HG03571 (cell line): ENCODE measurements around the gene COMMD9.

Experiments used
- ATAC-seq: cut with Tn5 transposase; IDR thresholded peaks from one replicate; pipeline ENCODE4 v1.9.1; 2021; ENCODE audit not compliant: unreplicated experiment

COMMD9 gene

DNA sequence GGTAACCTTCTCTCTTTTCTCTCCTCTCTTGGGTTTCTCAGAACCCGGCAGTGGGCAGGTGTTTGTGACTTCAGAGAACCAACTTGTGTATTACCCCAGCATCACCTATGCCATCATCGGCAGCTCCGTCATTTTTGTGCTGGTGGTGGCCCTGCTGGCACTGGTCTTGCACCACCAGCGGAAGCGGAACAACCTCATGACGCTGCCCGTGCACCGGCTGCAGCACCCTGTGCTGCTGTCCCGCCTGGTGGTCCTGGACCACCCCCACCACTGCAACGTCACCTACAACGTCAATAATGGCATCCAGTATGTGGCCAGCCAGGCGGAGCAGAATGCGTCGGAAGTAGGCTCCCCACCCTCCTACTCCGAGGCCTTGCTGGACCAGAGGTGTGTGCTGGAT is 62.2 kb downstream of the COMMD9 start:
- ATAC-seq: no peak

DNA sequence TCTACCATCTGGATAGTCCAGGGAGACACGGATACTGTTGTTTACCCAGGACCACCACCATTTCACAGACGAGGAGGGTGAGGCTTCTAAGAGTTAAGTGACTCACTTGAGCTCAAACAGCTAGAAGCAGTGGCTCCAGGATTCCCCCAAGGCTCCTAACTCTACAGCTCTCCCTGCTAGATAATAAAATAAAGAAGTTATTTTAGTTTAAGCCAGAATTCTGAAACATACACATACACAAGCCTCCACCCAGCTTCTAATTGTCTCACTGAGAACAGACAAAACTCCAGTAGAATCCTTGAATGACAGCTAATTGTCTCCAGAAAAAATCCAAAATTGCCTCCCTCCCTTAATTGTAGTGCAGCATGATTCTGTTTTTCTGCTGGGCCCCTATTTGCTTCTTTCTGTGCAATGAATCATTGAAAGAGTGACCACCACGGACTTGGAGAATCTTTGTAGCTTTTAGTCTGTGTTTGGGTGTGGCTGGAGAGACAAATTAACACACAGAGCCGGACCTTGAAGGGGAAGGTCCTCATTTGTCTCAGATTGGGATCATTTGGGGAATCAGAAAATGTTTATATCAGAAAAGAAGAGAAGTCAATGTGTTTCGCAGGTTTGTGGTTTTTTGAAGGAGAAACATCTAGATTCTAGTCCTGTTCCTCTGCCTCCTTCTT is 64.9 kb downstream of the COMMD9 start:
- no peak for ATAC-seq

DNA sequence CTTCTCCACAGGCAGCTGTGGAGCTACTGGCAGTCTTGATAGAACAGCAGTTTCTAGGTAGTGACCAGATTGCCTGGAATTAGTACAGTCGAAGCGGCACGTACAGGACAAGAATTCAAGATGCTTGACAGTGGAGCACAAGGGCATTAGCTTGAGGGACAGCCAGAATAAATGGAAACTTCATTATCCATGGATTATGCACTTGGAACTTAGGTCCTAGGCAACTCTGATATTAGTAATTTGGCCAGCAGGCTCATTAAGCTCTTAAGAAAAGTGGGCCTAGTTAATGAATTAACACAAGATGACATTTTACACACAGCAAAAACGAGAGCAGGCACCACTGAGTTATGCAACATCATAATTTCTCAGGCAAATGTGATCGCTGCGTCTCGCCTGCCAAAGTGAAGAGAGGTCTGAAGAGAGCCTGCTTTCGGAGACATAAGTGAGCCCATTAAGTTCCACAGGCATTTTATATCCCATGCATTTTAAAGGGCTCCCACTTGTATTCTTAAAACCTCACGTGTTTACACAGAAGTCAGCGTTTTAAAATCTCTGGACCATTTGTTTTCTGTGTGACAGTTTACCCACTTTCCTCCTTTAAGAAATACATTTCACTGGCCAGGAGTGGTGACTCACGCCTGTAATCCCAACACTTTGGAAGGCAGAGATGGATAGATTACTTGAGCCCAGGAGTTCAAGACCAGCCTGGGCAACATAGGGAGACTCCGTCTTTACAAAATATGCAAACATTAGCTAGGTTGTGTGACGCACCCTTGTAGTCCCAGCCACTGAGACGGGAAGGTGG is 66.2 kb downstream of the COMMD9 start:
- ATAC-seq: no peak
